DND-41 (cell line): ENCODE measurements around the gene SLC24A2.

Experiments used
- CTCF ChIP-seq: IDR thresholded peaks from 2 replicates; pipeline ENCODE4 v1.5.1; 2012; ENCODE audit warnings: borderline replicate concordance, low read length, moderate library complexity, mild to moderate bottlenecking; ENCODE audit not compliant: poor library complexity, severe bottlenecking; ENCODE audit errors: extremely low read depth
- EZH2 ChIP-seq: IDR thresholded peaks from 3 replicates; pipeline ENCODE4 v1.6.1; 2012; ENCODE audit warnings: borderline replicate concordance, low read depth, mild to moderate bottlenecking, moderate library complexity, low read length, inconsistent platforms; ENCODE audit not compliant: severe bottlenecking

- no peak for TF ChIP-seq CTCF
- TF ChIP-seq EZH2 = no peak
Observed at GRCh38 chr9:19770973-19771372, 17.9 kb downstream of the SLC24A2 start.
